Liver (tissue), 9 donors: Measurements from ENCODE around the gene EDEM1. TPM values are rescaled to one million over a fixed set of nuclear protein-coding genes. Genes with fewer than 3 reads are reported as not detected.

Experiments
- DNase-seq: peaks from one replicate; pipeline ENCODE4 v3.0.0-alpha.2; 2017; ENCODE audit warnings: low spot score
- H3K27ac ChIP-seq, 2 donors: one replicate each; pipeline ENCODE4 v1.7.0; 2013; ENCODE audit warnings: inconsistent platforms in 2 of 2, low read length in 2 of 2, control low read depth in 1 of 2, low read depth in 1 of 2, mild to moderate bottlenecking in 1 of 2
- H3K27me3 ChIP-seq, 4 donors: one replicate each; pipeline versions ENCODE4 v1.6.1 to v1.7.0; 2013; ENCODE audit warnings: low read length in 3 of 4, inconsistent platforms in 1 of 4, mild to moderate bottlenecking in 1 of 4, moderate library complexity in 1 of 4; ENCODE audit not compliant: control insufficient read depth in 4 of 4, insufficient read depth in 4 of 4
- H3K36me3 ChIP-seq, 4 donors: one replicate each; pipeline versions ENCODE4 v1.6.1 to v1.7.0; 2013; ENCODE audit warnings: low read length in 3 of 4, mild to moderate bottlenecking in 3 of 4, low read depth in 1 of 4, moderate library complexity in 1 of 4; ENCODE audit not compliant: control insufficient read depth in 4 of 4, insufficient read depth in 3 of 4
- H3K4me1 ChIP-seq, 4 donors: one replicate each; pipeline versions ENCODE4 v1.6.1 to v1.7.0; 2013; ENCODE audit warnings: low read length in 3 of 4, mild to moderate bottlenecking in 3 of 4, moderate library complexity in 1 of 4; ENCODE audit not compliant: control insufficient read depth in 4 of 4, insufficient read depth in 4 of 4
- H3K4me3 ChIP-seq, 3 donors: one replicate each; pipeline versions ENCODE4 v1.6.1 to v1.7.0; 2013; ENCODE audit warnings: low read length in 3 of 3, control low read depth in 1 of 3, low read depth in 1 of 3, mild to moderate bottlenecking in 1 of 3
- H3K9ac ChIP-seq, 2 donors: one replicate each; pipeline ENCODE4 v1.7.0; 2013; ENCODE audit warnings: low read length in 2 of 2, mild to moderate bottlenecking in 2 of 2, moderate library complexity in 2 of 2, control low read depth in 1 of 2, low read depth in 1 of 2
- H3K9me3 ChIP-seq, 4 donors: one replicate each; pipeline versions ENCODE4 v1.6.1 to v1.7.0; 2013; ENCODE audit warnings: low read length in 3 of 4; ENCODE audit not compliant: control insufficient read depth in 4 of 4
- EGR1 ChIP-seq, 2 donors: IDR thresholded peaks; 2 replicates each; pipeline ENCODE4 v1.6.1; 2016 to 2018; ENCODE audit warnings: antibody characterized with exemption in 2 of 2, low read depth in 2 of 2
- FOXA1 ChIP-seq: IDR thresholded peaks from 2 replicates; pipeline ENCODE4 v1.6.1; 2016; ENCODE audit warnings: antibody characterized with exemption
- FOXA2 ChIP-seq: IDR thresholded peaks from 2 replicates; pipeline ENCODE4 v1.6.1; 2016; ENCODE audit warnings: antibody characterized with exemption
- GABPA ChIP-seq, 2 donors: IDR thresholded peaks in 1 of 2; conservative IDR thresholded peaks in 1 of 2; 2 replicates each; pipeline ENCODE4 v1.6.1; 2016; ENCODE audit warnings: antibody characterized with exemption in 2 of 2, mild to moderate bottlenecking in 1 of 2, moderate library complexity in 1 of 2
- HNF4A ChIP-seq, 2 donors: conservative IDR thresholded peaks; 2 replicates each; pipeline ENCODE4 v1.6.1; 2016; ENCODE audit warnings: antibody characterized with exemption in 2 of 2, mild to moderate bottlenecking in 2 of 2
- HNF4G ChIP-seq: IDR thresholded peaks from 2 replicates; pipeline ENCODE4 v1.6.1; 2016; ENCODE audit warnings: antibody characterized with exemption
- JUND ChIP-seq, 2 donors: IDR thresholded peaks; 2 replicates each; pipeline ENCODE4 v1.6.1; 2016; ENCODE audit warnings: antibody characterized with exemption in 2 of 2
- NR2F2 ChIP-seq: IDR thresholded peaks from 2 replicates; pipeline ENCODE4 v1.6.1; 2016; ENCODE audit warnings: antibody characterized with exemption
- RAD21 ChIP-seq, 2 donors: IDR thresholded peaks; 2 replicates each; pipeline ENCODE4 v1.6.1; 2016; ENCODE audit warnings: antibody characterized with exemption in 2 of 2, mild to moderate bottlenecking in 2 of 2
- RXRA ChIP-seq, 2 donors: IDR thresholded peaks; 2 replicates each; pipeline ENCODE4 v1.6.1; 2017 to 2018; ENCODE audit warnings: antibody characterized with exemption in 2 of 2, mild to moderate bottlenecking in 1 of 2
- SP1 ChIP-seq: IDR thresholded peaks from 2 replicates; pipeline ENCODE4 v1.6.1; 2018; ENCODE audit warnings: antibody characterized with exemption, mild to moderate bottlenecking
- TAF1 ChIP-seq: conservative IDR thresholded peaks from 2 replicates; pipeline ENCODE4 v1.6.1; 2016; ENCODE audit warnings: antibody characterized with exemption, mild to moderate bottlenecking
- YY1 ChIP-seq: IDR thresholded peaks from 2 replicates; pipeline ENCODE4 v1.6.1; 2016; ENCODE audit warnings: antibody characterized with exemption, mild to moderate bottlenecking
- WGBS: extraction: QIAGEN DNeasy Blood & Tissue Kit; methylation state at CpG from one replicate; pipeline ENCODE4 v1.1.7; 2013; 5-methylcytosine and 5-hydroxymethylcytosine counted together
- polyA plus RNA-seq, 2 donors: library from polyadenylated mRNA; stranded (reverse) in 1 of 2; unstranded in 1 of 2; fragments of 200-250 nt in 1 of 2; fragments of >200 nt in 1 of 2; fragmentation: Nextera tagmentation in 1 of 2; extraction: Ambion mirVana in 1 of 2; gene quantifications; one replicate each; pipeline versions ENCODE4 v1.2.1 to v1.2.3, GENCODE V29; 2013 to 2015
- total RNA-seq, 2 donors: library from RNA; depleted of rRNA; stranded (reverse); fragments of >200 nt; gene quantifications; one replicate each; pipeline ENCODE4 v1.2.3, GENCODE V29; 2014
- TF ChIP-seq, protein P1 (sequence below): fragments of 150-350 bp; IDR thresholded peaks from 2 replicates; pipeline ENCODE4 v1.5.1; 2017; ENCODE audit warnings: improper control_type of control experiment, low read depth, low read length; ENCODE audit not compliant: missing input control
- TF ChIP-seq, protein P2 (sequence below): IDR thresholded peaks from 2 replicates; pipeline ENCODE4 v1.6.1; 2016; ENCODE audit warnings: antibody characterized with exemption
- TF ChIP-seq, protein P3 (sequence below): IDR thresholded peaks from 2 replicates; pipeline ENCODE4 v1.6.1; 2016; ENCODE audit warnings: antibody characterized with exemption, mild to moderate bottlenecking
- TF ChIP-seq, protein P4 (sequence below): IDR thresholded peaks from 2 replicates; pipeline ENCODE4 v1.6.1; 2016; ENCODE audit warnings: antibody characterized with exemption
- TF ChIP-seq, protein P5 (sequence below): IDR thresholded peaks from 2 replicates; pipeline ENCODE4 v1.6.1; 2016; ENCODE audit warnings: antibody characterized with exemption
- donor health status: healthy.
- donor health status: healthy.
- donor health status: healthy.
- donor health status: healthy.
- donor health status: healthy.

Gene EDEM1
- total and polyA plus RNA-seq, 4 donors: 20.4 to 97.5 (median 32.9) TPM

DNA sequence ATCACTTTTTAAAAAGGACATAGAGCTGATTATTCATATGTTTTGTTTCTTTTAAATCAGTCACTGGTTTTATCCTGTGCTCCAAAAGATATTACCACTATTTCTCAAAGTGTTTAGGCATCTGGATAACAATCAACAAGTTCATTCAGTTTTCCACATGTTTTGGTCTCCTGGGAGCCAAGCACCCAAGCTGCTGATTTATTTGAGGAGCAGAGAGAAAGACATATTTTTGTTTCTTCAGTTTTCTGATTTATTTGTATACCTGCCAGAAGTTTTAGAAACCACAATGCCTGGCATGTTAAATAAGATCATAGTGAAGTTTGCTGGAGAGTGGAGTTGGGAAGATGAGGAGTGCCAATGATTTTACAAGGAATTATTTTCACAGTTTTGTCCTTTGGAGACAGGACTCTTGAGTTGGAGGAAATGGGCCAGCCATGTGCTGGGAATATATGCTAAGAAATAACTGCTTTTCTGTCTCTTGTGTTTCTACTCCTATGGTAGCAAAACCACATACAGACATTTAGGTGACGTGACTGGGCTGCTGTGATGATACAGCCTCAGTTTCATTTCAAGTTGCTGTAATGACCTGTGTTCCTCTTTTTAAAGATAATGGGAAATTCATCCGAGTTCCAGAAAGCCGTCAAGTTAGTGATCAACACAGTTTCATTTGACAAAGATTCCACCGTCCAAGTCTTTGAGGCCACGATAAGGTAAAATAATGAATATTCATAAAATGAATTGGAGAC, 11.7 kb downstream of the EDEM1 start:
- Histone ChIP-seq H3K9me3 (no peaks in the 10 kb centered on the region), H3K4me1 (peaks cover 9 to 21% (median 15%) of the 10 kb centered on the region in 4 donors), H3K36me3 (peaks cover 3 to 48% (median 41%) of the 10 kb centered on the region in 4 donors), H3K27me3 (no peaks in the 10 kb centered on the region), H3K9ac (no peak overlapping the region), H3K27ac (no peak overlapping the region), H3K4me3 (no peak overlapping the region)
- no peak for DNase-seq
- WGBS: 68% methylated on average over 5 of the region's 5 CpGs
- TF ChIP-seq SP1 (no peak), HNF4A (conservative IDR thresholded peaks at IDR 0.05) (no peak), GABPA (IDR thresholded peaks at IDR 0.05 in 1 of 2, conservative IDR thresholded peaks at IDR 0.05 in 1 of 2) (no peak), NR2F2 (no peak), TAF1 (no peak), EGR1 (IDR thresholded peaks at IDR 0.05; ENCODE audit: low read depth in 2 of 2) (no peak), FOXA1 (no peak), FOXA2 (no peak), YY1 (no peak), JUND (IDR thresholded peaks at IDR 0.05) (no peak), RXRA (IDR thresholded peaks at IDR 0.05) (no peak), RAD21 (IDR thresholded peaks at IDR 0.05) (no peak), HNF4G (no peak)
- TF ChIP-seq, protein P1, sequence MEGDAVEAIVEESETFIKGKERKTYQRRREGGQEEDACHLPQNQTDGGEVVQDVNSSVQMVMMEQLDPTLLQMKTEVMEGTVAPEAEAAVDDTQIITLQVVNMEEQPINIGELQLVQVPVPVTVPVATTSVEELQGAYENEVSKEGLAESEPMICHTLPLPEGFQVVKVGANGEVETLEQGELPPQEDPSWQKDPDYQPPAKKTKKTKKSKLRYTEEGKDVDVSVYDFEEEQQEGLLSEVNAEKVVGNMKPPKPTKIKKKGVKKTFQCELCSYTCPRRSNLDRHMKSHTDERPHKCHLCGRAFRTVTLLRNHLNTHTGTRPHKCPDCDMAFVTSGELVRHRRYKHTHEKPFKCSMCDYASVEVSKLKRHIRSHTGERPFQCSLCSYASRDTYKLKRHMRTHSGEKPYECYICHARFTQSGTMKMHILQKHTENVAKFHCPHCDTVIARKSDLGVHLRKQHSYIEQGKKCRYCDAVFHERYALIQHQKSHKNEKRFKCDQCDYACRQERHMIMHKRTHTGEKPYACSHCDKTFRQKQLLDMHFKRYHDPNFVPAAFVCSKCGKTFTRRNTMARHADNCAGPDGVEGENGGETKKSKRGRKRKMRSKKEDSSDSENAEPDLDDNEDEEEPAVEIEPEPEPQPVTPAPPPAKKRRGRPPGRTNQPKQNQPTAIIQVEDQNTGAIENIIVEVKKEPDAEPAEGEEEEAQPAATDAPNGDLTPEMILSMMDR: no peak
- TF ChIP-seq, protein P2, sequence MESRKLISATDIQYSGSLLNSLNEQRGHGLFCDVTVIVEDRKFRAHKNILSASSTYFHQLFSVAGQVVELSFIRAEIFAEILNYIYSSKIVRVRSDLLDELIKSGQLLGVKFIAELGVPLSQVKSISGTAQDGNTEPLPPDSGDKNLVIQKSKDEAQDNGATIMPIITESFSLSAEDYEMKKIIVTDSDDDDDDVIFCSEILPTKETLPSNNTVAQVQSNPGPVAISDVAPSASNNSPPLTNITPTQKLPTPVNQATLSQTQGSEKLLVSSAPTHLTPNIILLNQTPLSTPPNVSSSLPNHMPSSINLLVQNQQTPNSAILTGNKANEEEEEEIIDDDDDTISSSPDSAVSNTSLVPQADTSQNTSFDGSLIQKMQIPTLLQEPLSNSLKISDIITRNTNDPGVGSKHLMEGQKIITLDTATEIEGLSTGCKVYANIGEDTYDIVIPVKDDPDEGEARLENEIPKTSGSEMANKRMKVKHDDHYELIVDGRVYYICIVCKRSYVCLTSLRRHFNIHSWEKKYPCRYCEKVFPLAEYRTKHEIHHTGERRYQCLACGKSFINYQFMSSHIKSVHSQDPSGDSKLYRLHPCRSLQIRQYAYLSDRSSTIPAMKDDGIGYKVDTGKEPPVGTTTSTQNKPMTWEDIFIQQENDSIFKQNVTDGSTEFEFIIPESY: no peak
- TF ChIP-seq, protein P3, sequence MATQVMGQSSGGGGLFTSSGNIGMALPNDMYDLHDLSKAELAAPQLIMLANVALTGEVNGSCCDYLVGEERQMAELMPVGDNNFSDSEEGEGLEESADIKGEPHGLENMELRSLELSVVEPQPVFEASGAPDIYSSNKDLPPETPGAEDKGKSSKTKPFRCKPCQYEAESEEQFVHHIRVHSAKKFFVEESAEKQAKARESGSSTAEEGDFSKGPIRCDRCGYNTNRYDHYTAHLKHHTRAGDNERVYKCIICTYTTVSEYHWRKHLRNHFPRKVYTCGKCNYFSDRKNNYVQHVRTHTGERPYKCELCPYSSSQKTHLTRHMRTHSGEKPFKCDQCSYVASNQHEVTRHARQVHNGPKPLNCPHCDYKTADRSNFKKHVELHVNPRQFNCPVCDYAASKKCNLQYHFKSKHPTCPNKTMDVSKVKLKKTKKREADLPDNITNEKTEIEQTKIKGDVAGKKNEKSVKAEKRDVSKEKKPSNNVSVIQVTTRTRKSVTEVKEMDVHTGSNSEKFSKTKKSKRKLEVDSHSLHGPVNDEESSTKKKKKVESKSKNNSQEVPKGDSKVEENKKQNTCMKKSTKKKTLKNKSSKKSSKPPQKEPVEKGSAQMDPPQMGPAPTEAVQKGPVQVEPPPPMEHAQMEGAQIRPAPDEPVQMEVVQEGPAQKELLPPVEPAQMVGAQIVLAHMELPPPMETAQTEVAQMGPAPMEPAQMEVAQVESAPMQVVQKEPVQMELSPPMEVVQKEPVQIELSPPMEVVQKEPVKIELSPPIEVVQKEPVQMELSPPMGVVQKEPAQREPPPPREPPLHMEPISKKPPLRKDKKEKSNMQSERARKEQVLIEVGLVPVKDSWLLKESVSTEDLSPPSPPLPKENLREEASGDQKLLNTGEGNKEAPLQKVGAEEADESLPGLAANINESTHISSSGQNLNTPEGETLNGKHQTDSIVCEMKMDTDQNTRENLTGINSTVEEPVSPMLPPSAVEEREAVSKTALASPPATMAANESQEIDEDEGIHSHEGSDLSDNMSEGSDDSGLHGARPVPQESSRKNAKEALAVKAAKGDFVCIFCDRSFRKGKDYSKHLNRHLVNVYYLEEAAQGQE: no peak
- TF ChIP-seq, protein P4, sequence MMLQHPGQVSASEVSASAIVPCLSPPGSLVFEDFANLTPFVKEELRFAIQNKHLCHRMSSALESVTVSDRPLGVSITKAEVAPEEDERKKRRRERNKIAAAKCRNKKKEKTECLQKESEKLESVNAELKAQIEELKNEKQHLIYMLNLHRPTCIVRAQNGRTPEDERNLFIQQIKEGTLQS: no peak
- TF ChIP-seq, protein P5, sequence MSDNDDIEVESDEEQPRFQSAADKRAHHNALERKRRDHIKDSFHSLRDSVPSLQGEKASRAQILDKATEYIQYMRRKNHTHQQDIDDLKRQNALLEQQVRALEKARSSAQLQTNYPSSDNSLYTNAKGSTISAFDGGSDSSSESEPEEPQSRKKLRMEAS: no peak
